Heart left ventricle (tissue), 13 donors: ENCODE results near the gene UNC13B.

Experiments used
- CTCF ChIP-seq, 12 donors: fragments of 200-600 bp; sonication (generic) in 4 of 12; IDR thresholded peaks; one replicate each; pipeline versions ENCODE4 v1.5.0 to v1.8.0; 2018 to 2022; ENCODE audit warnings: antibody characterized with exemption in 12 of 12, mild to moderate bottlenecking in 5 of 12
- POLR2A ChIP-seq, 2 donors: fragments of 450-650 bp; IDR thresholded peaks; one replicate each; pipeline ENCODE4 v1.6.1; 2017; ENCODE audit warnings: antibody characterized with exemption in 2 of 2, mild to moderate bottlenecking in 2 of 2, moderate library complexity in 2 of 2
- donor health status: ischemic (EF 13 %, LVEDD 7.1; RV severe dilation, severe dysfunction).
- donor health status: DM: no; HTN: yes; CAD: no.
- donor health status: DM: no; HTN: no; CAD: no.
- donor health status: ischemic (EF 25% LVEDD 6.9; RV normal size, moderate dysfunction).
- donor health status: ischemic (EF 25% LVEDD 5.7; RV mildly dilated, moderate dysfunction).
- donor health status: ischemic (EF 35%, LVEDD 5.7; RV mildly dilated, moderate dysfunction).
- donor health status: nonischemic (EF 11% LVEDD 7.7; RV severe dilation, severe dysfunction).
- donor health status: DM: yes; HTN: yes; CAD: no.
- donor health status: PGD.
- donor health status: ischemic (EF 29% LVEDD 5.4; RV normal size, mild dysfunction).
- donor health status: nonischemic (EF 23%, LVEDD 6.1; RV moderate dilation, normal function).

GRCh38 chr9:35186524-35186923, 24.7 kb downstream of the UNC13B start:
- no peak for TF ChIP-seq CTCF (IDR thresholded peaks at IDR 0.05)
- TF ChIP-seq POLR2A (IDR thresholded peaks at IDR 0.05) = no peak
